ENCODE measurements around the gene KCNRG.

The KCNRG gene

DNA sequence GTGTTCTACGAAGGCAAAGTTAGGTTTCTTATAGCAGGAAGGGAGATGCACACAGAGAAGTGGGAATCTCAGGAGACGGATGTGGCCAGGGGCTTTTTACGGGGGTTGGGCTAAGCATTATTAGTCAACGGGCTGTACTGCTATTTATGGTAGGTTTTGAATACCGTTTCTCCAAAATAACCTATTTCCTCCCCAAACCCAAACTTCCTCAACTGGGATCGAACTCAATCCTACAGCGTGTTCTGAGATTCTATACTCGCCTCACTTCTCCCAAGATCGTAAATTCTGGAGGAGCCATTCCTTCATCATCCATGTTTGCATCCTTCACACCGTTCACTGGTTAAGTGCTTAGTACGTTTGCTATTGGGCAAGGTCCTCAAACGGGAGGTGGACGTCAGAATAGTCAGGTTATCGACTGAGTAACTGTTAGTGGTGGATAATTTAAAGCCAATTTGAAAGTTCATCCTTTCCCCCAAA, 19.6 kb upstream of the KCNRG start:
- Histone ChIP-seq H3K4me1 (ENCODE audit: control insufficient read depth, insufficient read depth, low read length) (peaks cover 18% of the 10 kb centered on the region), H3K9me3 (ENCODE audit: control insufficient read depth, low read length) (no peaks in the 10 kb centered on the region), H3K4me3 (ENCODE audit: low read length) (peak overlapping the region; percentile 65), H3K27me3 (ENCODE audit: control insufficient read depth, insufficient read depth, low read length) (no peaks in the 10 kb centered on the region), H3K9ac (ENCODE audit: low read length) (peak overlapping the region; percentile 90), H3K36me3 (ENCODE audit: control insufficient read depth, insufficient read depth, low read length) (no peaks in the 10 kb centered on the region)

DNA sequence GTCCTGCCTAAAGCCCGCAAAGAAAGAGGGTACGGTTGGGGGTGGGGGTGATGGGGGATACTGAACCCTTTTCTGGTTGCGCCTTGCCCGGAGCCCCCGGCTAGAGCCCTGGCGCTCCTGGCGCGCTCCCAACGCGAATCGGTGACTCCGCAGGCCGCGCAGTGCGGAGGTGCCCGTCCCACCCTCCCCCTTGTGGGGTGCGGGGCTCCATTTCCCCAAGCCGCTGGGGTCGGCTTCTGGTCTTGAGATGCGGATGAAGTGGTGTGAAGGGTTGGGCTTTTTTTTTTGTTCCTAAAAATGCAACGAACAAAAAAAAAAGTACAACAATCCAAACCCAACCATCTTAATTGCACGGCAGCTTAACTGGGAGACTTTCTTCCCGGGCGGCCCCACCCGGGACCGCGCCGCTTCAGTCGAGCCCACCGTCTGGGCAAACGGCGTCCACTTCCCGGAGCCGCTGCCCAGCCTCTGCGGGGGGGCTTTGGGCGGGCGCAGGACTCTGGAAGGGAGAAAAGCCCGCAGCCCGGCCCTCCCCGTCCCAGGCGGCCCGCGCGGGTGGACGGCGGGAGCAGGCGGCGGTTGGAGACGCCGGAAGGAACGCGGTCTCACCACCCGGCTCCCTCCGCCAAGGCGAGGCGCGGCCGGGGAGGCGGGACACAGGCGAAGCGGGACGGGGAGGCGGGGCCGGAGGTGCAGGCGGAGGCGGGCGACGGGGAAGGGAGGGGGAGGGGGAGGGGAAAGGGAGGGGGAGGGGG, 18.9 kb upstream of the KCNRG start:
- Histone ChIP-seq H3K27me3 (ENCODE audit: control insufficient read depth, insufficient read depth, low read length) (no peaks in the 10 kb centered on the region), H3K9me3 (ENCODE audit: control insufficient read depth, low read length) (no peaks in the 10 kb centered on the region), H3K9ac (ENCODE audit: low read length) (peak overlapping the region; percentile 90), H3K4me1 (ENCODE audit: control insufficient read depth, insufficient read depth, low read length) (peaks cover 18% of the 10 kb centered on the region), H3K36me3 (ENCODE audit: control insufficient read depth, insufficient read depth, low read length) (no peaks in the 10 kb centered on the region), H3K4me3 (ENCODE audit: low read length) (peak overlapping the region; percentile 65)

GRCh38 chr13:49996951-49997895, 18.0 kb upstream of the KCNRG start, which contains the start of gene TRIM13:
TSS of gene TRIM13 (plus strand) at chr13:49997042. CDS start at chr13:50011941, 14,899 bp downstream.
- H3K4me1 ChIP-seq (ENCODE audit: control insufficient read depth, insufficient read depth, low read length) = peaks cover 18% of the 10 kb centered on the region

DNA sequence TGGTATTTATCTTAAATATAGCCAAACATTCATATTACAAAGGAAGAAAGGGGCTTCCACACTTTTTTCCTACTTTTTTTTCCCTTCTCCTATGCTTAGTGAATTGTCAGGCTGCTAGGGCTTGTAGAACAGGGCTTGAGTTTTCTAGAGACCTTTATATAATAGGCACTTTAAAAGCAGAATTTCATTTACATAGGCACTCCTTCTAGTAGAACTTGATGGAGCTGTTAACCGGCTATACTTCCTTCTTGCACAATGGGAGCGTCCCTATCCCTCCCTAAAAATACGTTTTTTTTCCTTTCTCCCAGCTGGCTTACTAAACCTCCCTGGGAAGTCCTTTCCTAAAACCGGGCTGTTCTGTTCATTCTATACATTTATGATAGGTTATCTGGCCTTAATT, 17.3 kb upstream of the KCNRG start:
- H3K4me1 ChIP-seq (ENCODE audit: control insufficient read depth, insufficient read depth, low read length) = peaks cover 18% of the 10 kb centered on the region

More at GRCh38 chr13:49996951-49997895, 18.0 kb upstream of the KCNRG start, which contains the start of gene TRIM13:
- Histone ChIP-seq H3K9ac (ENCODE audit: low read length) (peak within 1 kb of the TSS; percentile 94), H3K4me3 (ENCODE audit: low read length) (peak within 1 kb of the TSS; percentile 72), H3K27me3 (ENCODE audit: control insufficient read depth, insufficient read depth, low read length) (no peaks in the 10 kb centered on the region), H3K9me3 (ENCODE audit: control insufficient read depth, low read length) (no peaks in the 10 kb centered on the region), H3K36me3 (ENCODE audit: control insufficient read depth, insufficient read depth, low read length) (no peaks in the 10 kb centered on the region)

DNA sequence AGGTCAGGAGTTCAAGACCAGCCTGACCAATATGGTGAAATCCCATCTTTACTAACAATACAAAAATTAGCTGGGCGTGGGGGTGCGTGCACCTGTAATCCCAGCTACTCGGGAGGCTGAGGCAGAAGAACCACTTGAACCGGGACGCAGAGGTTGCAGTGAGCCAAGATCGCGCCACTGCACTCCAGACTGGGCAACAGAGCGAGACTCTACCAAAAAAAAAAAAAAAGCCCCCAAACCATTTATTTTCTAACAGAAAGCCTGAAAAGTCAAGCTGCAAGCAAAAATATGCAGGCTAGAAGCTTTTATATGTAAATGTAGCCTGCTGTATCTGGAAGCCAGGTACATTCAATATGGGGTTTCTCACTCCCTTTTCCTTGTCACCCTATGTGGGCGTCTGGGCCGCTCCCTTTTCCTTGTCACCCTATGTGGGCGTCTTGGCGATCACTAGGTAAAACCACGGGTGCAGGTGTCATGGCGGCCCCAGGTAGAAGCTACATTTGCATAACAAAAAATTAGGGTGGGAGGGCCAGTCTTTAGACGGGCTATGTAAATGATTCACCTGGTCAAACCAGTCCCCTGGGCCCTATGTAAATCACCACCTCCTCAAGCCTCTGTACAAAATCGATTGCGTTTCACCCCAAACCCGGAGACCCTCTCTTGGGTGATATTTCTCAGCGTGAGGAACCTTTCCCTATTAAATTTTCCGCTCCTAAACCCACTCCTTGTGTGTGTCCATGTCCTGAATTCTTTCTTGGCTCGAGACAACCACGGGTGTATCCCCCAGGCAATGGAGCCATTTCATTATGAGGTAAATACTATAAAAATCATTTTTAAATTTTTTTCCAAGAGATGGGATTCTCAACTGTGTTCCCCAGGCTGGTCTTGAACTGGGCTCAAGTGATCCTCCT, 16.3 kb upstream of the KCNRG start:
- no peaks in the 10 kb centered on the region for H3K9me3 ChIP-seq (ENCODE audit: control insufficient read depth, low read length)
- no peaks in the 10 kb centered on the region for H3K27me3 ChIP-seq (ENCODE audit: control insufficient read depth, insufficient read depth, low read length)
- H3K4me3 ChIP-seq (ENCODE audit: low read length) = no peak overlapping the region
- H3K36me3 ChIP-seq (ENCODE audit: control insufficient read depth, insufficient read depth, low read length) = no peaks in the 10 kb centered on the region
- H3K4me1 ChIP-seq (ENCODE audit: control insufficient read depth, insufficient read depth, low read length) = peaks cover 18% of the 10 kb centered on the region
- no peak overlapping the region for H3K9ac ChIP-seq (ENCODE audit: low read length)

More for the DNA sequence above, 17.3 kb upstream of the KCNRG start:
- no peaks in the 10 kb centered on the region for H3K27me3 ChIP-seq (ENCODE audit: control insufficient read depth, insufficient read depth, low read length)
- no peak overlapping the region for H3K4me3 ChIP-seq (ENCODE audit: low read length)
- H3K9ac ChIP-seq (ENCODE audit: low read length) = peak overlapping the region; percentile 94
- H3K9me3 ChIP-seq (ENCODE audit: control insufficient read depth, low read length) = no peaks in the 10 kb centered on the region
- H3K36me3 ChIP-seq (ENCODE audit: control insufficient read depth, insufficient read depth, low read length) = no peaks in the 10 kb centered on the region

- Histone ChIP-seq H3K9me3 (ENCODE audit: control insufficient read depth, low read length) (no peaks in the 10 kb centered on the region), H3K36me3 (ENCODE audit: control insufficient read depth, insufficient read depth, low read length) (no peaks in the 10 kb centered on the region), H3K9ac (ENCODE audit: low read length) (no peak overlapping the region), H3K4me1 (ENCODE audit: control insufficient read depth, insufficient read depth, low read length) (peaks cover 13% of the 10 kb centered on the region), H3K4me3 (ENCODE audit: low read length) (no peak overlapping the region), H3K27me3 (ENCODE audit: control insufficient read depth, insufficient read depth, low read length) (no peaks in the 10 kb centered on the region)
Observed at GRCh38 chr13:50001287-50001686, 14.0 kb upstream of the KCNRG start.

- Histone ChIP-seq H3K9ac (ENCODE audit: low read length) (no peak overlapping the region), H3K4me3 (ENCODE audit: low read length) (no peak overlapping the region), H3K9me3 (ENCODE audit: control insufficient read depth, low read length) (no peaks in the 10 kb centered on the region), H3K27me3 (ENCODE audit: control insufficient read depth, insufficient read depth, low read length) (no peaks in the 10 kb centered on the region), H3K36me3 (ENCODE audit: control insufficient read depth, insufficient read depth, low read length) (no peaks in the 10 kb centered on the region), H3K4me1 (ENCODE audit: control insufficient read depth, insufficient read depth, low read length) (no peaks in the 10 kb centered on the region)
Observed at GRCh38 chr13:50006426-50007135, 8.7 kb upstream of the KCNRG start.

- Histone ChIP-seq H3K27me3 (ENCODE audit: control insufficient read depth, insufficient read depth, low read length) (no peaks in the 10 kb centered on the region), H3K9ac (ENCODE audit: low read length) (no peak overlapping the region), H3K4me1 (ENCODE audit: control insufficient read depth, insufficient read depth, low read length) (peaks cover 8% of the 10 kb centered on the region), H3K4me3 (ENCODE audit: low read length) (no peak overlapping the region), H3K36me3 (ENCODE audit: control insufficient read depth, insufficient read depth, low read length) (no peaks in the 10 kb centered on the region), H3K9me3 (ENCODE audit: control insufficient read depth, low read length) (no peaks in the 10 kb centered on the region)
Observed at GRCh38 chr13:50011461-50011860, 3.8 kb upstream of the KCNRG start.

DNA sequence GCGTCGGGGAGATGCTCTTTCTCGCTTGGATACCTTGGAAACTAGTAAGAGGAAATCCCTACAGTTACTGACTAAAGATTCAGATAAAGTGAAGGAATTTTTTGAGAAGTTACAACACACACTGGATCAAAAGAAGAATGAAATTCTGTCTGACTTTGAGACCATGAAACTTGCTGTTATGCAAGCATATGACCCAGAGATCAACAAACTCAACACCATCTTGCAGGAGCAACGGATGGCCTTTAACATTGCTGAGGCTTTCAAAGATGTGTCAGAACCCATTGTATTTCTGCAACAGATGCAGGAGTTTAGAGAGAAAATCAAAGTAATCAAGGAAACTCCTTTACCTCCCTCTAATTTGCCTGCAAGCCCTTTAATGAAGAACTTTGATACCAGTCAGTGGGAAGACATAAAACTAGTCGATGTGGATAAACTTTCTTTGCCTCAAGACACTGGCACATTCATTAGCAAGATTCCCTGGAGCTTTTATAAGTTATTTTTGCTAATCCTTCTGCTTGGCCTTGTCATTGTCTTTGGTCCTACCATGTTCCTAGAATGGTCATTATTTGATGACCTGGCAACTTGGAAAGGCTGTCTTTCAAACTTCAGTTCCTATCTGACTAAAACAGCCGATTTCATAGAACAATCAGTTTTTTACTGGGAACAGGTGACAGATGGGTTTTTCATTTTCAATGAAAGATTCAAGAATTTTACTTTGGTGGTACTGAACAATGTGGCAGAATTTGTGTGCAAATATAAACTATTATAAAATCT, 2.7 kb upstream of the KCNRG start:
- no peaks in the 10 kb centered on the region for H3K9me3 ChIP-seq (ENCODE audit: control insufficient read depth, low read length)
- no peaks in the 10 kb centered on the region for H3K36me3 ChIP-seq (ENCODE audit: control insufficient read depth, insufficient read depth, low read length)
- H3K9ac ChIP-seq (ENCODE audit: low read length) = no peak overlapping the region
- H3K27me3 ChIP-seq (ENCODE audit: control insufficient read depth, insufficient read depth, low read length) = no peaks in the 10 kb centered on the region
- peaks cover 8% of the 10 kb centered on the region for H3K4me1 ChIP-seq (ENCODE audit: control insufficient read depth, insufficient read depth, low read length)
- no peak overlapping the region for H3K4me3 ChIP-seq (ENCODE audit: low read length)

DNA sequence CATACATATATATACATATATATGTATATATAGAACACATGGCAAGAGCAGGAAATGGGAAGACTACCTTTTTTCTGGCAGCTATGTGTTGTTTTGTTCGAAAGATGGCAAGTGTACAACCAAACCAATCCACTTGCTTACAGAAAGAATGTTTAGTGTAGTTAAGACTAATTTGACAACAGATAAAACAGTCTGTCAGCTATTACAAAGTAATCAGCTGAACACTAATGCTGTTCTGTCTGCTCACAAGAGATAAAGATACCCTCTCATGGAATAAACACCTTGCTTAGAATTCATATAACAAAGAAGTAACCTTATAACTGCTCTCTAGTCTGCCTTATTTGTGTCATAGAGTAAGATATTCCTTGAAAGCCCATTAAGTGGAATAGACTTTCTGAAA, 858 bp upstream of the KCNRG start:
- H3K9me3 ChIP-seq (ENCODE audit: control insufficient read depth, low read length) = no peaks in the 10 kb centered on the region
- H3K27me3 ChIP-seq (ENCODE audit: control insufficient read depth, insufficient read depth, low read length) = no peaks in the 10 kb centered on the region
- peaks cover 8% of the 10 kb centered on the region for H3K4me1 ChIP-seq (ENCODE audit: control insufficient read depth, insufficient read depth, low read length)
- H3K36me3 ChIP-seq (ENCODE audit: control insufficient read depth, insufficient read depth, low read length) = no peaks in the 10 kb centered on the region
- H3K4me3 ChIP-seq (ENCODE audit: low read length) = no peak overlapping the region
- H3K9ac ChIP-seq (ENCODE audit: low read length) = no peak overlapping the region

Measured in mucosa of stomach (tissue), 1 donor.